ENCODE measurements around the gene TRMT61B. TPM values are rescaled to one million over a fixed set of nuclear protein-coding genes. Genes with fewer than 3 reads are reported as not detected.
A peak's percentile ranks its signal among the peaks of the same experiment; 100 is the strongest.

TRMT61B gene
- total RNA-seq = 10 to 100 TPM; 13.5 to 33.3 (median 18.2) TPM

DNA sequence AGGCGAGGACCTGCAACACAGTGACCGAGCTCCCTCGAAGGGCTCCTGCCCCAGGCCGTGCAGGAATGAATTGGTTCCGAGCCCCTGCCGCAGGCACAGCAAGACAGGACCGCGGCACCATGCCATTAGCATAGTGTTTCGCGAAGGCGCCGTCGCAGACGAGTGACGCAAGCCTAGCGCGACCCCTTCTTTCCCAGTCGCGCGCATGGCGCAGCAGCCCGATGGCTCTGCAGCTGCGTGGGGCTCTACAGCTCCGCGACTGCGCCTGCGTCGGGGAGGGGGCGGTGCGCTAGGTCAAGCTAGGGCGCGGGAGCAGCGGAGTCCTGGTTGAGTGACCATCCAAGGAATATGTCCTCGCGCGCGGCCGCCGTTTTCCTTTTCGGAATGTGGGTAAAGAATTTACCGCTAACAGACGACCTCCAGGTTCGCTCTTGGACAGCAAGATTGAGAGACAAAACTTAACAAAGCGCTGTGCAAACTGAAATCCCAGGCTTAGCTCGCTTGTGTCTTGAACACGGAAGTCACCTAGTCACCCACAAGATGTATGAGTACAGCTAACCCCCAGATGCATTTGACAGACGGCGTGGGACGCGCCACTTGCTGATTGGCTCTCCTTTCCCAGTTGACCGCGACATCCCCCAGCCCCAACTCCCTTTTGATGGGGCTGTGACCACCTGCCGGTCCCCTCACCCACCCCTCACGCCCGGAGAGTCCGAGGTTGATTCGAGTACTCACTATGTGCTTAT, at the start of gene TRMT61B:
TRMT61B (minus strand) TSS at position 164 of the 746 bp plus-strand sequence; CDS start at position 132, 32 bp downstream.
- Histone ChIP-seq H3K4me3 (peak within 1 kb of the TSS; percentile 65 to 90 (median 77)), H3K4me1 (replicated peaks in 1 of 2) (peaks cover 11 to 14% of the 10 kb centered on the region in 2 donors), H3K27ac (peak within 1 kb of the TSS; percentile 83 to 84)
- WGBS, 10 experiments = 0 to 7% (median 0%) methylated on average over 3 to 27 of the region's 57 CpGs; no CpG with 5 or more reads in 4 of the 10 experiments
- in situ Hi-C loops (cut with MboI; ENCODE audit: low pct_unique_long_range_greater_than_20kb in 2 of 9, low sequenced_read_pairs in 9 of 9, unreplicated experiment in 9 of 9) = no loop called here
- ATAC-seq (replicated peaks in 6 of 8) = peak; percentile 94 to 99 (median 98)

DNA sequence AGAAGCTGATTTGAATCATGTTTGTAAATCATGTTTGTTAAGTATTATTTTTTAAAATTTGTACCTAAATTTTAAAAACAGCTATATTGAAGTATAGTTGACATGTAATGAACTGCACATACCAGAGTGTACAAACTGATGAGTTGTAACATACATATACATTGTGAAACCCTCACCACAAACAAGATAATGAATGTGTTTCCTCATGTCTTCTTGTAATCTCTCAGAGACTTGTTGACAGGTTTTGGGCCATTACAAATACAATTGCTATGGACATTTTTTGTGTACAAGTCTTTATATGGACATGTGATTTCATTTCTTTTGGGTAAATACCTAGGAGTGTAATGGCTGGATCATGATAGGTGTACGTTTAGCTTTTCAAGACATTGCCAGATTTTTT, 45.8 kb upstream of the TRMT61B start:
- no peak overlapping the region for H3K4me3 ChIP-seq
- H3K4me1 ChIP-seq (replicated peaks in 1 of 2) = no peaks in the 10 kb centered on the region
- no peak overlapping the region for H3K27ac ChIP-seq
- 0 to 100% (median 100%) methylated on average over 1 of the region's 1 CpG; no CpG with 5 or more reads in 2 of the 10 experiments for WGBS, 10 experiments
- in situ Hi-C loops (cut with MboI; ENCODE audit: low pct_unique_long_range_greater_than_20kb in 2 of 9, low sequenced_read_pairs in 9 of 9, unreplicated experiment in 9 of 9) = no loop called here
- no peak for ATAC-seq (replicated peaks in 6 of 8)

DNA sequence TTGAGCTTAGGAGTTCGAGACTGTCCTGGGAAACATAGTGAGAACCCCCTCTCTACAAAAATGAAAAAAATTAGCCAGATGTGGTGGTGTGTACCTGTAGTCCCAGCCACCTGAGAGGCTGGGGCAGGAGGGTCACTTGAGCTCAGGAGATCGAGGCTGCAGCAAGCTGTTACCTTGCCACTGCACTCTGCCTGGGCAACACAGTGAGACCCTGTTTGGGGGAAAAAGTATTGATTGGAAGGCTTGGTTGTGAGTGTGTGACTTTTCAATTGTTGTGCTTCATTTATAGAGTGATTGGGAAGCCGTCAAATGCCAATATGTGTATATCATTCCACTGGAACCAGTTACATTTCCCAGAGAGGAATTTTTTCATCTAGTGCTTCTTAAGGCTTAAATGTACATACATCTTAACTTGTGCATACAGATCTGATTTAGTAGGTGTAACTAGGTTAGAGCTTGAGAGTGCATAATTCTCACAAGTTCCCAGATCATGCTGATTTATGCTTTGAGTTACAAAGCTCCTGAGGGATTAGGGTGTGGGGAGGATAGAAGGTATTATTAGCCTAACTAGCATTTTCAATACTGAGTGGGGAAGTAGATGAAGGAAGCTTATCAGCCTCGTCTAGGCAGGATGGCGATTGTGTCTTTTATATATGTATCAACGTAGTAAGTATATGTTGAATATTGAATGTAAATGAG, 39.7 kb upstream of the TRMT61B start:
- peak in 3 of 8 experiments; percentile 73 to 85 (median 78) for ATAC-seq (replicated peaks in 6 of 8)
- H3K4me1 ChIP-seq (replicated peaks in 1 of 2) = no peaks in the 10 kb centered on the region
- 14 to 100% (median 87%) methylated on average over 1 to 6 of the region's 6 CpGs; no CpG with 5 or more reads in 1 of the 10 experiments for WGBS, 10 experiments
- in situ Hi-C loops (cut with MboI; ENCODE audit: low pct_unique_long_range_greater_than_20kb in 2 of 9, low sequenced_read_pairs in 9 of 9, unreplicated experiment in 9 of 9) = no loop called here
- H3K27ac ChIP-seq = no peak overlapping the region
- H3K4me3 ChIP-seq = no peak overlapping the region

DNA sequence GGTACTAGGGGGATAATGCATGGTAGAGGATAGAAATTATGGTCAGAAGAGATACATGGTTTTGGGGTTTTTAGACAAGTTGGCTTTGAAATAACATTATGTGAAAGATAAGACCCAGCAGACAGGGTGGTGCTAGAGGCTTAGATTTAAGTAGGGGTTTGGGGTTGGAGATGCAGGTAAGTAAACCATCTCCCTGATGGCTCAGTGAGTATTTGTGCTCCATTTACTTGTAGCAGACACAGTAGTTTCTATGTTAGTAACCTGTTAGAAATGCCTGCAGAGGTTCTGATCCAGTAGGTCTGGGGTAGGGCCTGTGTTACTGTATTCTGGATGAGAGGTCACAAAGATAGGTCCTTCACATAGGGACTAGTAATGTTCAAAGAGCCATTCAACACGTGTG, 38.1 kb upstream of the TRMT61B start:
- ATAC-seq (replicated peaks in 6 of 8) = no peak
- in situ Hi-C loops (cut with MboI; ENCODE audit: low pct_unique_long_range_greater_than_20kb in 2 of 9, low sequenced_read_pairs in 9 of 9, unreplicated experiment in 9 of 9) = no loop called here
- Histone ChIP-seq H3K27ac (no peak overlapping the region), H3K4me3 (no peak overlapping the region), H3K4me1 (replicated peaks in 1 of 2) (no peaks in the 10 kb centered on the region)
- WGBS, 10 experiments = 0 to 80% (median 60%) methylated on average over 1 of the region's 1 CpG; no CpG with 5 or more reads in 7 of the 10 experiments

DNA sequence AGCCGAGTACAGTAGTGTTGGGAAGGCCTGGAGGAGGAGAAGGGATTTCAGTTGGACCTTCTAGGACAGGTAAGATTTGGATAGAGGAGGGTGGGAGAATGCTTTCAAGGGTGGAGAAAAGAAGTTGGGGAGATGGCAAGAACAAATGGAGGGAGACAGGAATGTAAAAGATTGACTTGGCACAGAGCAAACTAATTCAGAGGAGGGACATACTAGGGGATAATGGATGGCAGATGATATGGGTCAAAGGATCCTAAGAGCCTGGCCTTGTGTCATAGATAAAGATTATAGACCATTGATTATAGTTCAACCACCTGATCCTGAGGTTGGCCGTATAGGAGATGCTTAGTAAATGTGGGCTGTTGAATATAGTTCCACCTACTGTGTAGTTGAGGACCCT, 36.7 kb upstream of the TRMT61B start:
- ATAC-seq (replicated peaks in 6 of 8) = no peak
- no peak overlapping the region for H3K27ac ChIP-seq
- no peaks in the 10 kb centered on the region for H3K4me1 ChIP-seq (replicated peaks in 1 of 2)
- H3K4me3 ChIP-seq = no peak overlapping the region
- in situ Hi-C loops (cut with MboI; ENCODE audit: low pct_unique_long_range_greater_than_20kb in 2 of 9, low sequenced_read_pairs in 9 of 9, unreplicated experiment in 9 of 9) = no loop called here
- 50 to 100% (median 97%) methylated on average over 1 to 2 of the region's 2 CpGs for WGBS, 10 experiments

DNA sequence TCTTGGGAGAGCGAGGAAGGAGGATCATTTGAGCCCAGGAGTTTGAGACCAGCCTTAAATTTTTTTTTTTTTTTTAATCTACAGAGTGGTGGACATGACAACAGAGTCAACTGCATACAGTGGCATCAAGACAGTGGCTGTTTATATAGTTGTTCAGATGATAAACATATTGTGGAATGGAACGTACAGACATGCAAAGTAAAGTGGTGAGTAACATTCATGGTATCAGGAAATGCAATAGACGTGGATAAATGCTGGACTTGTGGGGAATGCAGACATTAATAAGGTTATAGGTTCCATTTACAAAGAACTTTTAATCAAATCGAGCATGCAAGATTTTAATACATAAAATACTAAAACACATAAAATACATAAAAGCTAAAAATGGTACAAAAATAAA, 36.3 kb upstream of the TRMT61B start:
- WGBS, 10 experiments = 50 to 100% (median 93%) methylated on average over 1 to 4 of the region's 4 CpGs
- no peaks in the 10 kb centered on the region for H3K4me1 ChIP-seq (replicated peaks in 1 of 2)
- H3K27ac ChIP-seq = no peak overlapping the region
- ATAC-seq (replicated peaks in 6 of 8) = no peak
- in situ Hi-C loops (cut with MboI; ENCODE audit: low pct_unique_long_range_greater_than_20kb in 2 of 9, low sequenced_read_pairs in 9 of 9, unreplicated experiment in 9 of 9) = no loop called here
- H3K4me3 ChIP-seq = no peak overlapping the region

DNA sequence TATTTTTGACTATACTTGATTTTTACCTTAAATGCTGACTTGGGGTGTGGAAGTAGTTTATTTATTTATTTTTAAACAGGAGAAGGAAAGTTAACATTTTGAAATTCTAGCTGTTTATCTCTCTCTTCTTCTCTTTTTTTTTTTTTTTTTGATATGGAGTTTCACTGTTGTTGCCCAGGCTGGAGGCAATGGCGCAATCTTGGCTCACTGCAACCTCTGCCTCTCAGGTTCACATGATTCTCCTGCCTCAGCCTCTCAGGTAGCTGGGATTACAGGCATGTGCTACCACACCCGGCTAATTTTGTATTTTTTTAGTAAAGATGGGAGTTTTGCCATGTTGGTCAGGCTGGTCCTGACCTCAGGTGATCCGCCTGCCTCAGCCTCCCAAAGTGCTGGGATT, 35.4 kb upstream of the TRMT61B start:
- 63 to 100% (median 100%) methylated on average over 1 to 3 of the region's 3 CpGs; no CpG with 5 or more reads in 4 of the 10 experiments for WGBS, 10 experiments
- no peak for ATAC-seq (replicated peaks in 6 of 8)
- no peak overlapping the region for H3K4me3 ChIP-seq
- in situ Hi-C loops (cut with MboI; ENCODE audit: low pct_unique_long_range_greater_than_20kb in 2 of 9, low sequenced_read_pairs in 9 of 9, unreplicated experiment in 9 of 9) = no loop called here
- no peaks in the 10 kb centered on the region for H3K4me1 ChIP-seq (replicated peaks in 1 of 2)
- H3K27ac ChIP-seq = no peak overlapping the region

DNA sequence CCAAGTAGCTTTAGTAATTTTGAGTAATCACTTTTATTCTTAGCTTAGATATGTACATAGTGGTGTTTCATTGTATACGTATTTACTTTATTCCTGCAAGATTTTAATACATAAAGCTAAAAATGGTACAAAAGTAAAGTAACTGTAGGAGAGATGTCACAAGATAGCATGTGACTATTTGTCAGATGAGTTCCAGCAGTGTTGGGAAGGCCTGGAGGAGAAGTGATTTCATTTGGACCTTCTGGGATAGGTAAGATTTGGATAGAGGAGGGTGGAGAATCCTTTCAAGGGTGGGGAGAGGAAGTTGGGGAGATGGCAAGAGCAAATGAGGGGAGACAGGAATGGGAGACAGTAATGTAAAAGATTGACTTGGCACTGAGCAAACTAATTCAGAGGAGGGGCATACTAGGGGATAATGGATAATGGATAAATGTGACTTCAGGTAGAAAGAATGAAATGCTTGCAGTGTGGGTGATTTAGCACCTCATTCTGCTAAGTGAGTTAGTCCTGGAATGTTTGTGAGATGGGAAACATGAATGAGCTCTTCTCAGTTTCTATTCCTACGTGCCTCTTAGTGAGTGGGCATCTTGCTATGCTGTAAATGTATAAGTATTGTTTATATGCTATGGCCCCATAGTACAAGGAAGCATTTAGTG, 34.8 kb upstream of the TRMT61B start:
- no peaks in the 10 kb centered on the region for H3K4me1 ChIP-seq (replicated peaks in 1 of 2)
- peak in 3 of 8 experiments; percentile 12 to 35 (median 14) for ATAC-seq (replicated peaks in 6 of 8)
- H3K27ac ChIP-seq = no peak overlapping the region
- 44 to 100% (median 84%) methylated on average over 1 to 2 of the region's 2 CpGs for WGBS, 10 experiments
- H3K4me3 ChIP-seq = no peak overlapping the region
- in situ Hi-C loops (cut with MboI; ENCODE audit: low pct_unique_long_range_greater_than_20kb in 2 of 9, low sequenced_read_pairs in 9 of 9, unreplicated experiment in 9 of 9) = no loop called here

DNA sequence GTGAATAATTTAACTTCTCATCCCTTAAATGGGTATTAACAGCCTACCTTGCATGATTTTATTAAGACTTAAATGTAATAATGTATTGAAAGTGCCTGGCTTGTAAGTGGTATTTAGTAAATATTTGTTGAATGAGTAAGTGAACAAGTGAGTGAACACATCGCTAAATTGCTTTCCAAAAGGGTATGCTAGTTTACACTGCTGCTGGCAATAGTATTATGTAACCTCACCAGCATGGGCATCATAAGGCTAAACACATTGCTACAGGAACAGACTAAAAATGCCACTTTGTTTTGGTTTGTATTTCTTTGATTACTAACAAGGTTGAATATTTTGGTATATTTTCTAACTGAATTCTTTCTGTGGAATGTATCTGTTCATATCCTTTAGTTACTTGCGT, 34.2 kb upstream of the TRMT61B start:
- H3K4me1 ChIP-seq (replicated peaks in 1 of 2) = no peaks in the 10 kb centered on the region
- peak in 2 of 8 experiments; percentile 19 to 54 for ATAC-seq (replicated peaks in 6 of 8)
- no peak overlapping the region for H3K4me3 ChIP-seq
- WGBS, 10 experiments = 63 to 100% (median 97%) methylated on average over 1 to 2 of the region's 2 CpGs; no CpG with 5 or more reads in 2 of the 10 experiments
- no peak overlapping the region for H3K27ac ChIP-seq
- in situ Hi-C loops (cut with MboI; ENCODE audit: low pct_unique_long_range_greater_than_20kb in 2 of 9, low sequenced_read_pairs in 9 of 9, unreplicated experiment in 9 of 9) = no loop called here

DNA sequence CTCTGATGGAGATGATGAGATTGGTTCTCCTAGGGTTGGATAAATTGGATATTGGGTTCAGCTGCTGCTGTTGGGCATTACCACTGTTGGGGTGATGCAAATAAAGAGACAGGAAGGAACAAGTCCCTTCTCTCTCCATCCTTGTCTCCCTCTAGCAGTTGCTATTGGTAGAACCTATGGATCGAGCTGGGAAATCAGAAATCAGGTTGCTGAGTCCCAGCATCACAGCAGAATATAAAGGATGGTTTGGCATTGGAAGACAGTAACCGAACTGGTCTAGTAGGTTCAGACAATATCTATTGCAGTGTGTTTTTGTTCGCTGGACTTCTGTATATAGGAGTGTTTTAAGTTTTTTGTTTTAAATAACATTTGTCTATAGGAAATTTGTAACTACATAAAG, 32.5 kb upstream of the TRMT61B start:
- in situ Hi-C loops (cut with MboI; ENCODE audit: low pct_unique_long_range_greater_than_20kb in 2 of 9, low sequenced_read_pairs in 9 of 9, unreplicated experiment in 9 of 9) = no loop called here
- no peak for ATAC-seq (replicated peaks in 6 of 8)
- H3K4me3 ChIP-seq = no peak overlapping the region
- H3K27ac ChIP-seq = no peak overlapping the region
- WGBS, 10 experiments = 60 to 100% (median 87%) methylated on average over 1 to 3 of the region's 3 CpGs; no CpG with 5 or more reads in 1 of the 10 experiments
- peaks cover 0 to 5% of the 10 kb centered on the region in 2 donors for H3K4me1 ChIP-seq (replicated peaks in 1 of 2)

DNA sequence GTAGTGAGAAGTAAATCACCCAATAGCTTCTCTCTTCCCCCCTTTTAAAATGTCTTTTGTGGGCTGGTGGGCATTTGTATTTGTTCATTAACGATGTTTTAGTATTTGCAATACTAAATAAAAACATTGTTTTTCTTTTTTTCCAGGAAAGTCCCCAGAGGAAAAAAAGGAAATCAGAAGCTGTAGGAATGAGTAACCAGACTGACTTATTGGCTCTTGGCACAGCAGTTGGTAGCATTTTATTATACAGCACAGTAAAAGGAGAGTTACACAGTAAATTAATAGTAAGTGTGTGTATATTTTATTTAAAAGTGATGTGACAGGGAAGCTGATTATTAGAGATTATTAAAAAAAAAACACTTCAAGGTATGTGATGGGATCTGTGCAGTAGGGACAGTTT, 31.7 kb upstream of the TRMT61B start:
- Histone ChIP-seq H3K4me1 (replicated peaks in 1 of 2) (peaks cover under 1 to 8% of the 10 kb centered on the region in 2 donors), H3K4me3 (no peak overlapping the region), H3K27ac (no peak overlapping the region)
- WGBS, 10 experiments = 9 to 100% (median 64%) methylated on average over 1 of the region's 1 CpG; no CpG with 5 or more reads in 4 of the 10 experiments
- in situ Hi-C loops (cut with MboI; ENCODE audit: low pct_unique_long_range_greater_than_20kb in 2 of 9, low sequenced_read_pairs in 9 of 9, unreplicated experiment in 9 of 9) = no loop called here
- ATAC-seq (replicated peaks in 6 of 8) = no peak

DNA sequence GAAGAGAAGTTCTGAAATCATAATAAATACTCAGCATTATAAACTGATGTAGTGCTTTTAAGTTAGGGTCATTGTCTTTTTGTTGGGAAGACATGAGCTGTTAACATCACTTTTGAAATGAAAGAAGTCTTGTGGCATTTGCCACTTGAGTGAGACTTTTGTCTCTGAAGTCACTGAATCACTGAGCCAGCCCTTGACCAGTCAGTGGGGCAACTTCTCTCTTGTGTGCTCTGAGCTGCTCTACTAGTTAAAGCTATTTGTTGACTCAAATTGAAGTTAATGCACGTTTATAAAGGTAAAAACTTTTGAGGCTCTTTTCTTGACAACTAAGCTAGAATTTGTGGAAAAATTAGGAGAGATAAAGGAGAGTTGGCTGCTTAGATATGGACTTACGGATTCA, 31.1 kb upstream of the TRMT61B start:
- Histone ChIP-seq H3K4me3 (no peak overlapping the region), H3K4me1 (replicated peaks in 1 of 2) (peaks cover 4 to 14% of the 10 kb centered on the region in 2 donors), H3K27ac (no peak overlapping the region)
- in situ Hi-C loops (cut with MboI; ENCODE audit: low pct_unique_long_range_greater_than_20kb in 2 of 9, low sequenced_read_pairs in 9 of 9, unreplicated experiment in 9 of 9) = no loop called here
- WGBS, 10 experiments = 0 to 100% (median 75%) methylated on average over 1 to 2 of the region's 2 CpGs; no CpG with 5 or more reads in 5 of the 10 experiments
- ATAC-seq (replicated peaks in 6 of 8) = no peak

DNA sequence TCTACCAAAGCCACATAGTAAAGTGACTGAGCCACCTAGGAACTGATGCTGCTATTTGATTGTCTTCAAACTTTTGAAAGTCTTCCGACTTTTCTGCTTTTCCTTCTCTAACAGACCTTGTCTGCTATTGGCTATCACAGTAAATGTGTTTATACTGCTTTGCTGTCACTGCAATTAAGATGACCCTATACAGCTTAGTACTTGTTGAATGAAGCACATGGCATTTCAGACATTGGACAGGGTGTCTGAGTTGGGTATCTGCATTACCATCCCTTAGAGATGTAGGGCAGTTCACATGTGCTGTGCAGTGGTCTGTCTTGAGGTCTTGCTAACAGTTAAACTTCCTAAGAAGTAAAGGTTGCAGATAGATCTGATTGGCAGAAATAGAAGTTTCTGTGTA, 27.9 kb upstream of the TRMT61B start:
- in situ Hi-C loops (cut with MboI; ENCODE audit: low pct_unique_long_range_greater_than_20kb in 2 of 9, low sequenced_read_pairs in 9 of 9, unreplicated experiment in 9 of 9) = no loop called here
- no peak overlapping the region for H3K4me3 ChIP-seq

More for the DNA sequence above, 27.9 kb upstream of the TRMT61B start:
- H3K27ac ChIP-seq = no peak overlapping the region
- 0 to 100% (median 69%) methylated on average over 1 of the region's 1 CpG; no CpG with 5 or more reads in 2 of the 10 experiments for WGBS, 10 experiments
- H3K4me1 ChIP-seq (replicated peaks in 1 of 2) = peaks cover 4 to 20% of the 10 kb centered on the region in 2 donors
- ATAC-seq (replicated peaks in 6 of 8) = no peak
